Stimulated activated CD8-positive, alpha-beta memory T cell treated with anti-CD3 and anti-CD28 coated beads, Interleukin-12 subunit alpha, Interleukin-12 subunit beta, amount 100 ng/mL, for 24 hours (primary cell): Measurements from ENCODE around the gene EHBP1.

Source experiments
- DNase-seq: peaks from one replicate; pipeline ENCODE4 v3.0.0-alpha.2; 2020; ENCODE audit errors: extremely low read depth

Gene EHBP1

GRCh38 chr2:62964050-62964449 lies 258.5 kb downstream of the EHBP1 start:
- no peak for DNase-seq

- DNase-seq = no peak
Measured at GRCh38 chr2:62964671-62965070, 259.2 kb downstream of the EHBP1 start.

- no peak for DNase-seq
Measured at GRCh38 chr2:62966991-62967390, 261.5 kb downstream of the EHBP1 start.

- no peak for DNase-seq
Measured at GRCh38 chr2:62968168-62968567, 262.7 kb downstream of the EHBP1 start.

- DNase-seq = no peak
Measured at GRCh38 chr2:62968668-62969067, 263.2 kb downstream of the EHBP1 start.

GRCh38 chr2:62971936-62972335 lies 266.4 kb downstream of the EHBP1 start:
- DNase-seq = no peak

GRCh38 chr2:62972601-62973000 lies 267.1 kb downstream of the EHBP1 start:
- no peak for DNase-seq

- no peak for DNase-seq
Measured at GRCh38 chr2:62974999-62975398, 269.5 kb downstream of the EHBP1 start.

GRCh38 chr2:62991605-62992004 lies 286.1 kb downstream of the EHBP1 start:
- no peak for DNase-seq

GRCh38 chr2:62992561-62992960 lies 287.0 kb downstream of the EHBP1 start:
- no peak for DNase-seq

GRCh38 chr2:62994206-62994605 lies 288.7 kb downstream of the EHBP1 start:
- no peak for DNase-seq

- no peak for DNase-seq
Measured at GRCh38 chr2:62996534-62997186, 291.1 kb downstream of the EHBP1 start.

- DNase-seq = no peak
Measured at GRCh38 chr2:62998949-62999348, 293.4 kb downstream of the EHBP1 start.

- DNase-seq = no peak
Measured at GRCh38 chr2:62999905-63000304, 294.4 kb downstream of the EHBP1 start.

GRCh38 chr2:63000801-63001200 lies 295.3 kb downstream of the EHBP1 start:
- no peak for DNase-seq

GRCh38 chr2:63001576-63001975 lies 296.1 kb downstream of the EHBP1 start:
- no peak for DNase-seq

- no peak for DNase-seq
Measured at GRCh38 chr2:63003351-63003750, 297.8 kb downstream of the EHBP1 start.

GRCh38 chr2:63007813-63008458 lies 302.4 kb downstream of the EHBP1 start:
- DNase-seq = no peak

- DNase-seq = no peak
Measured at GRCh38 chr2:63008838-63009237, 303.3 kb downstream of the EHBP1 start.

GRCh38 chr2:63009490-63009889 lies 304.0 kb downstream of the EHBP1 start:
- DNase-seq = no peak

- no peak for DNase-seq
Measured at GRCh38 chr2:63012541-63012940, 307.0 kb downstream of the EHBP1 start.

- DNase-seq = no peak
Measured at GRCh38 chr2:63013438-63013837, 307.9 kb downstream of the EHBP1 start.

GRCh38 chr2:63015389-63015788 lies 309.9 kb downstream of the EHBP1 start:
- no peak for DNase-seq

GRCh38 chr2:63018439-63018838 lies 312.9 kb downstream of the EHBP1 start:
- no peak for DNase-seq
